ENCODE data around the gene FHOD3.

DNA sequence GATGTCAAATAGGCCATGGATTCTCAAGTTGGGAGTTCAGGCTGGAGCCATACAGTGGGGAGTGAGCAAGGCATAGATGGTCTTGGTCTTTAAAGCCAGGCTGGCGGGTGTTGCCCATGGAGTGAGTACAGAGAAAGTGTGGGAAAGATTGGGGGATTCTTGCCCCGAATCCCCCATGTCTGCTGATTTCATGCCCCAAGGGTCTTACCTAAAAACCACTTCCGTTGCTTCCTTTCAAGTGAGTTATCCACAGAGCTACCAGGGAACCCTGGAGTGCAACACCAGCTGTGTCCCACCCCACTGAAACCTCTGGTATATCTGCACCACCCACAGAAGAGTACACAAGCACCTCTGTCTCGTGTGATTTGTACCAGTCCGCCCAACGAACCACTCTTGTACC lies 31.4 kb downstream of the FHOD3 start:
- TF ChIP-seq CTCF (IDR thresholded peaks at IDR 0.05) (no peak), POLR2A (IDR thresholded peaks at IDR 0.05) (no peak)

Data from uterus (tissue), 2 donors.